GM12891 (cell line): ENCODE measurements around the gene SEC24B.

Experiments used
- DNase-seq: peaks from one replicate; pipeline ENCODE4 v3.0.0; 2011; ENCODE audit warnings: low spot score; ENCODE audit not compliant: insufficient read length
- FAIRE-seq: peaks from 2 replicates; lab custom pipeline; 2011; peaks lifted over from hg19 to GRCh38; lab: Jason Lieb, UNC
- PAX5 ChIP-seq: IDR thresholded peaks from 2 replicates; pipeline ENCODE4 v1.6.1; 2011; ENCODE audit warnings: low read length, moderate library complexity, mild to moderate bottlenecking; ENCODE audit not compliant: insufficient read depth, severe bottlenecking
- POLR2A ChIP-seq: IDR thresholded peaks from 2 replicates; pipeline ENCODE4 v1.6.1; 2011; ENCODE audit warnings: low read depth, low read length, control low read depth
- POLR2AphosphoS5 ChIP-seq: IDR thresholded peaks from 2 replicates; pipeline ENCODE4 v1.6.1; 2011; ENCODE audit warnings: low read depth, low read length, control low read depth
- POU2F2 ChIP-seq: IDR thresholded peaks from 2 replicates; pipeline ENCODE4 v1.6.1; 2011; ENCODE audit warnings: low read depth, mild to moderate bottlenecking, control low read depth, low read length, moderate library complexity
- SPI1 ChIP-seq: IDR thresholded peaks from 2 replicates; pipeline ENCODE4 v1.6.1; 2011; ENCODE audit warnings: low read depth, low read length, control low read depth
- TAF1 ChIP-seq: IDR thresholded peaks from 2 replicates; pipeline ENCODE4 v1.6.1; 2011; ENCODE audit warnings: low read depth, low read length, control low read depth

SEC24B gene

GRCh38 chr4:109425405-109425804, 8.2 kb upstream of the SEC24B start:
- FAIRE-seq = no peak
- no peak for TF ChIP-seq POU2F2
- no peak for TF ChIP-seq POLR2A
- no peak for TF ChIP-seq TAF1
- no peak for TF ChIP-seq SPI1
- TF ChIP-seq POLR2AphosphoS5 = no peak
- TF ChIP-seq PAX5 = no peak
- DNase-seq = no peak

GRCh38 chr4:109429545-109429944, 4.1 kb upstream of the SEC24B start:
- FAIRE-seq = no peak
- no peak for DNase-seq
- TF ChIP-seq TAF1 (no peak), POLR2A (no peak), SPI1 (no peak), PAX5 (no peak), POU2F2 (no peak), POLR2AphosphoS5 (no peak)

GRCh38 chr4:109432203-109432602, 1.4 kb upstream of the SEC24B start:
- FAIRE-seq (no peak), DNase-seq (no peak)
- TF ChIP-seq POU2F2 (no peak), POLR2A (no peak), PAX5 (no peak), TAF1 (no peak), POLR2AphosphoS5 (no peak), SPI1 (no peak)

GRCh38 chr4:109432696-109433095, 919 bp upstream of the SEC24B start:
- FAIRE-seq (no peak), DNase-seq (no peak)
- TF ChIP-seq PAX5 (no peak), TAF1 (no peak), POLR2AphosphoS5 (no peak), POU2F2 (no peak), POLR2A (no peak), SPI1 (no peak)

- DNase-seq (no peak), FAIRE-seq (peak; percentile 50)
- no peak for TF ChIP-seq POLR2A
- no peak for TF ChIP-seq POU2F2
- TF ChIP-seq PAX5 = no peak
- TF ChIP-seq TAF1 = no peak
- no peak for TF ChIP-seq SPI1
- TF ChIP-seq POLR2AphosphoS5 = no peak
Measured at GRCh38 chr4:109434007-109434971, 674 bp downstream of the SEC24B start.

- DNase-seq (no peak), FAIRE-seq (no peak)
- TF ChIP-seq POU2F2 (no peak), POLR2A (no peak), SPI1 (no peak), POLR2AphosphoS5 (no peak), TAF1 (no peak)
Measured at GRCh38 chr4:109435635-109436034, 2.0 kb downstream of the SEC24B start.

GRCh38 chr4:109436504-109436903, 2.9 kb downstream of the SEC24B start:
- no peak for DNase-seq
- no peak for FAIRE-seq
- TF ChIP-seq TAF1 = no peak
- TF ChIP-seq POU2F2 = no peak
- no peak for TF ChIP-seq PAX5
- no peak for TF ChIP-seq SPI1

- DNase-seq = no peak
- TF ChIP-seq POLR2AphosphoS5 (no peak), SPI1 (no peak), TAF1 (no peak), POU2F2 (no peak), PAX5 (no peak), POLR2A (no peak)
- FAIRE-seq = no peak
Measured at GRCh38 chr4:109440948-109441347, 7.3 kb downstream of the SEC24B start.

GRCh38 chr4:109441862-109442458, 8.3 kb downstream of the SEC24B start:
- DNase-seq (no peak), FAIRE-seq (no peak)
- TF ChIP-seq POLR2A = no peak
- TF ChIP-seq POU2F2 = no peak
- TF ChIP-seq TAF1 = no peak

GRCh38 chr4:109444182-109444844, 10.7 kb downstream of the SEC24B start:
- FAIRE-seq = no peak
- no peak for TF ChIP-seq PAX5
- no peak for TF ChIP-seq POLR2AphosphoS5
- TF ChIP-seq SPI1 = peak; percentile 89
- no peak for DNase-seq
